Activated CD8-positive, alpha-beta memory T cell treated with anti-CD3 and anti-CD28 coated beads, Interleukin-2, amount 50 U/mL, for 48 hours (primary cell): Measurements from ENCODE around the gene AAK1.

Experiments used
- DNase-seq: peaks from one replicate; pipeline ENCODE4 v3.0.0-alpha.2; 2020

The AAK1 gene

GRCh38 chr2:69525261-69525660 is 118.3 kb downstream of the AAK1 start:
- DNase-seq, result no peak

GRCh38 chr2:69524799-69525198 is 118.7 kb downstream of the AAK1 start:
- DNase-seq, result no peak

- no peak for DNase-seq
These were observed 121.8 kb downstream of the AAK1 start for GRCh38 chr2:69521747-69522146.

GRCh38 chr2:69518841-69519240 is 124.7 kb downstream of the AAK1 start:
- no peak for DNase-seq

- DNase-seq, result no peak
These were observed 126.1 kb downstream of the AAK1 start for GRCh38 chr2:69517410-69517809.

- no peak for DNase-seq
These were observed 128.7 kb downstream of the AAK1 start for GRCh38 chr2:69514819-69515218.

GRCh38 chr2:69514406-69514805 is 129.1 kb downstream of the AAK1 start:
- DNase-seq, result no peak

GRCh38 chr2:69512446-69512845 is 131.1 kb downstream of the AAK1 start:
- no peak for DNase-seq

- DNase-seq, result no peak
These were observed 133.3 kb downstream of the AAK1 start for GRCh38 chr2:69510204-69510603.

GRCh38 chr2:69509750-69510140 is 133.8 kb downstream of the AAK1 start:
- DNase-seq, result no peak

- DNase-seq, result no peak
These were observed 134.4 kb downstream of the AAK1 start for GRCh38 chr2:69509011-69509749.

GRCh38 chr2:69505710-69506109 is 137.8 kb downstream of the AAK1 start:
- no peak for DNase-seq

- no peak for DNase-seq
These were observed 142.2 kb downstream of the AAK1 start for GRCh38 chr2:69501301-69501700.

- DNase-seq, result no peak
These were observed 143.6 kb downstream of the AAK1 start for GRCh38 chr2:69499966-69500365.

GRCh38 chr2:69499242-69499641 is 144.3 kb downstream of the AAK1 start:
- DNase-seq, result no peak

- no peak for DNase-seq
These were observed 147.7 kb downstream of the AAK1 start for GRCh38 chr2:69495861-69496260.

- no peak for DNase-seq
These were observed 148.5 kb downstream of the AAK1 start for GRCh38 chr2:69495008-69495407.

GRCh38 chr2:69494126-69494525 is 149.4 kb downstream of the AAK1 start:
- no peak for DNase-seq

- DNase-seq, result no peak
These were observed 150.3 kb downstream of the AAK1 start for GRCh38 chr2:69493268-69493667.

GRCh38 chr2:69491864-69492263 is 151.7 kb downstream of the AAK1 start:
- no peak for DNase-seq

- DNase-seq, result no peak
These were observed 153.1 kb downstream of the AAK1 start for GRCh38 chr2:69490486-69490885.

GRCh38 chr2:69489793-69490192 is 153.7 kb downstream of the AAK1 start:
- DNase-seq, result no peak

GRCh38 chr2:69483696-69484095 is 159.8 kb downstream of the AAK1 start:
- DNase-seq, result no peak

- DNase-seq, result no peak
These were observed 160.5 kb downstream of the AAK1 start for GRCh38 chr2:69483024-69483423.

- no peak for DNase-seq
These were observed 161.1 kb downstream of the AAK1 start for GRCh38 chr2:69482471-69482870.
